HG03575 (cell line): ENCODE results near the gene RANGAP1.

Experiments
- ATAC-seq: cut with Tn5 transposase; IDR thresholded peaks from one replicate; pipeline ENCODE4 v1.9.1; 2021; ENCODE audit not compliant: unreplicated experiment, insufficient number of reproducible peaks, low FRiP score; ENCODE audit errors: extremely low read depth

RANGAP1 gene

DNA sequence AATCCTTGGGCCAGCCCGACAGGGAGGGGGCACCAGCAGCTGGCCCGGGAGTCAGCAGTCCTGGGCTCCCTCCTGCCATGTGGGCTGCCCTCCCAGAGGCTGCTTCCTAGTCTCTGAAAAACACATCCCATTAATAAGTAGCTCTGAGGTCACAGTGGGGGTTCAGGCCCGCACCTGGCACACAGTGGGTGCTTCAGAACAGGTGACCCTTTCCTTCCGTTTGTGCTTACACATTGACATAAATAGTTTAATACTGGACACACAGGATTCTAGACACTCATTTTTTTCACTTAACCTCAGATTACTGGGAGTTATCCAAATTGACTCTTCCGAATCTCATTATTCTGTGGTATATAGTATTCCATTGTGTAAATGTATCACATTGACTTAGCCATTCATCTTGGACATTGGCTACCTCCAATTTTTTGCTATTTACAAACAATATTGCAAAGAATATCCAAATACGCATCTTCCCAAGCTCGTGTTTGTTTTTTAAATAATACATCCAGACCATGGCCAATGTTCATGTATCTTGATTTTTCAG lies 44.8 kb downstream of the RANGAP1 start:
- ATAC-seq: no peak

DNA sequence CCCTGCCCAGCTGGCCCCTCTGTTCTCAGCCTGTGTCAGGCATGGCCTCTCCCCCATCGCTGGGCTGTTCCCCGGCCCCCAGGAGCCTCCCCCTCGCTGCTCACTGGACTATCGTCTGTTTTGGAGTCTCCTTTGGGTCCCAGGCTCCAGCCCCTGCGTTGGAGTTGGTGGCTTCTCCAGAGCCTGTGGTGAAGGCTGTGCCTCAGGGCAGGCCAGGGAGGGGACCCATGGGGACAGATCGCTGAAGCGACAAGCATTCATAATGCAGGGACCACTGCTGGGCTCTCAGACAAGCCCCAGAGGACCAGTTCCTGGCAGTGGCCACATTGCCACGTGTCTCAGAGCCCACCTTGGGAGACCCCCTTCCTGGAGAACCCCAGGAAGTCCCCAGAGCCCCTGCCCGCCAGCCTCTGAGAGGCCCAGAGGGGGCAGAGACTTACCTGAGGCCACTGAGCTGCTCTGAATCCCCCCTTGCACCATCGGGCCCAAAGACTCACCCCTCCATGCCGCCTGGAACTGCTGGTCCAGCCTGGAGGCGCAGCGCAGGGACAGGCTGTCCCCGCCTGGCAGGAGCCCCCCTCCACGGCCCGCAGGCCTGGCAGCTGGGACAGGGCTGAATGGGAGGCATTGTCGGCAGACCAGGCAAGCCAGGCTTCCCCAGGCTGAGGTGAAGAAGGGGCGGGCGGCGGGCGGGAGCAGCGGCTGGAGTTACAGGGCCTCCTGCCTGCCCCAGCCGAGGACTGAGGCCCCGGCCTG lies 45.4 kb downstream of the RANGAP1 start, which contains the start of gene CHADL:
CHADL (minus strand) TSS at position 555 of the 756 bp plus-strand sequence; CDS start at position 505, 50 bp downstream.
- no peak for ATAC-seq

DNA sequence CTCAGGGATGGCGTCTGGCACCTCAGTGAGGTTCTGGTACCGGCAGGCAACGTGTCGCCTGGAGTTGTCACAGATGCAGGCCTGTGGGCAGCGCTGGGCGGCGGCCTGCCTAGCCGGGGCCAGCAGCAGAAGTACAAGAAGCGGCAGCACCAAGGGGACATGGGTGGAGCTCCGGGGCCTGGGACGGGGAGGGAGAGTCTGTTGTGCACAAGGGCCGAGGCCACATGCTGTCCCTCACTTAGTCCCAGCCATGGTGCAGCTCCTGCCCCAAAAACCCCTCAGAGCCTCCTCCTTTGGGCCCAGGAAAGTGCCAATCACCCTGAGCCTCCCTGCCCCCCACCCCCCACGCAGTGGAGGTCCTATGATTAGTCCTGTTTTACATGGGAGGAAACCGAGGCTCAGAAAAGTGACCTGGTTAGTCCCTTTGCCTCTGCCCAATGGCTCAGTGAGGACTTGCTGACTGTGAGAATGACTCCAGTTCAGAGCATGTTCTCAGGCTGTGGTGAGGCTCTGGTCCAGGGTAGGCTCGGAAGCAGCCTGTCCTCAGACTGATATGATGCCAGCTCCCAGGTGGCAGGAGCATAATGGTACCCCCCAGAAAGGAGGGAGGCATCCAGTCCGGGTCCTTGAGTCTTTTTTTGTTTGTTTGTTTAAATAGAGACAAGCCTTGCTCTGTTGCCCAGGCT lies 46.4 kb downstream of the RANGAP1 start:
- ATAC-seq: no peak

DNA sequence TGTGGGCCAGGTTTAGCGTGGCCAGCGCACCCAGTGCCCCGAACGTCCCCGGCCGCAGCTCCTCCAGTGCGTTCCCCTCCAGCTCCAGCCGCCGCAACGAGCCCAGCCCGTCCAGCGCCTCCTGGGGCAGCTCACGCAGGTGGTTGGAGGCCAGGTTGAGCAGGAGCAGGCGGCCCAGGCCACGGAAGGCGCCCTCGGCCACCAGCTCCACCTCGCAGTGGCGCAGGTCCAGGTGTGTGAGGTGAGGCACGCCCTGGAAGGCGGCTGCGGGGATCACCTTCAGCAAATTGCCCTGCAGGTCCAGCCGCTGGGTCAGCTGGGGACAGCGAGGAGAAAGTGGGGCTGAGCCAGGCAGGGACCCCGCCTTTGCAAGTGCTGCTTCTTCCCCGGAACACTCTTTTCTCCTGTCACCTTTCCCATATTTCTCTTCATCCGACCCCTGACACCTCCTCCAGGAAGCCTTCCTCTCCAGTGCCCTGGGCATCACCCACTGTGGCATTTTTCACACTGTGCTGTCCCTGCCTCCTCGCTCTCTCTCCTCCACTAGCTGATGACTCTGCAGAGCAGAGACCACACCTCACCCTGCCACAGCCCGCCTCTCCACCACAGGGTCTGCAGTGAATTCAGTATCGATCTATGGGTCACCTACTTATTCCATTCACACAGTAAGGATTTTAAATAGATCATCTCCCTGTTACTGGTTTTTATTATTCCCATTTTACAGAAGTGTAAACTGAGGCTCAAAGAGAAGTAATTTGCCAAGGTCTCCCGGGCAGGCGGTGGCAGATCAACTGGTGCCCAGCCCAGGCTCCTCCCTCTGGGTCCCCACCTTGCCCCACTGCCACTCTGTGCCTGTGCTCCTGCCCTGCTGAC lies 47.2 kb downstream of the RANGAP1 start:
- no peak for ATAC-seq

DNA sequence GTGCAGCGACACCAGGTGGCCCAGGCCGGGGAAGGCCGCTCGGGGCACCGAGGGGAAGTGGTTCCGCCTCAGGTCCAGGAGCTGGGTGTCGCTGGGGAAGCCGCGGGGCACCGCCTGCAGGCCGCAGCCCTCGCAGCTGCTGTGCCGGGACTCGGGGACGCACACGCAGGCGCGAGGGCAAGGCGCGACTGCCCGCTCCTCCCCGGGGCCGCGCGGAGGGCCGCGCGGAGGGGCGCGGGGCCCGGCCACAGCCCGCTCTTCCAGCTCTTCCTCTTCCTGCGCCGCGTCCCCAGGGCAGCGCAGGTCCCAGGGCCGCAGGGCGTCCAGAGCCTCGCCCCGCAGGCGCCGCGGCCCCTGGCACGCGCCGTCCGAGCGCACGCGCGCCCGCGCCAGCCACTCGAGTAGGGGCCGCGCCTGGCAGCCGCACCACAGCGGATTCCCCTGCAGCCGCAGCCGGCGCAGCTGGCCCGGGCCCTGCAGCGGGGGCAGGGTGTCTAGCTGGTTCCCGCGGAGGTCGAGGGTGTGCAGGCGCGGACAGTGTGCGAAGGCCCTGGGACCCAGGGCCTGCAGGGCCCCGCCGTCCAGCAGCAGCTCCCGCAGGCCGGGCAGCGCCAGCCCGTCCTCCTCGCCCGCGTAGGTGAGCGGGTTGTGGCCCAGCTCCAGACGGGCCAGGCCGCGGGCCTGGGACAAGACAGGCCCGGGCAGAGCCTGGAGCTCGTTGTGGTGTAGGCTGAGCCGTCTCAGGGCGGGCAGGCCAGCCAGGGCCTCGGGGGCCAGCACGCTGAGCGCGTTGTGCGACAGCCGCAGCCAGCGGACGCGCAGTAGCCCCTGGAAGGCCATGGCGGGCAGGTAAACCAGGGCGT lies 48.0 kb downstream of the RANGAP1 start:
- no peak for ATAC-seq

DNA sequence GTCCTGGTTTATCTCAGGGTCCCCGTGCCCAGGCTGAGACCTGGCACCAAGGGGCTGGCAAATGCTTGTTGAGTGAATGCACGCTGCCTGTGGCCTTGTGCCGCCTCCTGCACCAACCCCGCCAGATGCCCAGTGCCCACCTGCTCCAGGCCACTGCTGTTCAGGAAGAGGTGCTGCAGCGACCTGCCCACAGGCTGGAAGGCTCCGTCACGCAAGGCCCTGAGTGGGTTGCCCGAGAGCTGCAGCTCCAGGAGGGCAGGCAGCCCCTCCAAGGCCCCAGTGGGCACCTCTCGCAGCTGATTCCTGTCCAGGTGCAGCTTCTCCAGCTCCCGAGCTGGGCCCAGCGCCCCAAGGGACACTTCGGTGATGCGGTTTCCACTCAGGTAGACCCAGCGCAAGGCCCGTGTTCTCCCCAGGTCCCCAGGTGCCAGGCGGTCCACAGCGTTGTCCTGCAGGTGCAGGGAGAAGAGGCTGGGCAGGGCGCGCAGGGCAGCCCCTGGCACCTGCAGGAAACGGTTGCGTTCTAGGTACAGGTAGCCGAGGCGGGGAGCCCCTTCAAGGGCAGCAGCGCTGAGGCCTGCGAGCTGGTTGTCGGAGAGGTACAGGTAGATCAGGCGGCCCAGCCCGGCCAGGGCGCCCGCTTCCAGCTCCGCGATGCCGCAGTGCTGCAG lies 48.8 kb downstream of the RANGAP1 start:
- no peak for ATAC-seq

DNA sequence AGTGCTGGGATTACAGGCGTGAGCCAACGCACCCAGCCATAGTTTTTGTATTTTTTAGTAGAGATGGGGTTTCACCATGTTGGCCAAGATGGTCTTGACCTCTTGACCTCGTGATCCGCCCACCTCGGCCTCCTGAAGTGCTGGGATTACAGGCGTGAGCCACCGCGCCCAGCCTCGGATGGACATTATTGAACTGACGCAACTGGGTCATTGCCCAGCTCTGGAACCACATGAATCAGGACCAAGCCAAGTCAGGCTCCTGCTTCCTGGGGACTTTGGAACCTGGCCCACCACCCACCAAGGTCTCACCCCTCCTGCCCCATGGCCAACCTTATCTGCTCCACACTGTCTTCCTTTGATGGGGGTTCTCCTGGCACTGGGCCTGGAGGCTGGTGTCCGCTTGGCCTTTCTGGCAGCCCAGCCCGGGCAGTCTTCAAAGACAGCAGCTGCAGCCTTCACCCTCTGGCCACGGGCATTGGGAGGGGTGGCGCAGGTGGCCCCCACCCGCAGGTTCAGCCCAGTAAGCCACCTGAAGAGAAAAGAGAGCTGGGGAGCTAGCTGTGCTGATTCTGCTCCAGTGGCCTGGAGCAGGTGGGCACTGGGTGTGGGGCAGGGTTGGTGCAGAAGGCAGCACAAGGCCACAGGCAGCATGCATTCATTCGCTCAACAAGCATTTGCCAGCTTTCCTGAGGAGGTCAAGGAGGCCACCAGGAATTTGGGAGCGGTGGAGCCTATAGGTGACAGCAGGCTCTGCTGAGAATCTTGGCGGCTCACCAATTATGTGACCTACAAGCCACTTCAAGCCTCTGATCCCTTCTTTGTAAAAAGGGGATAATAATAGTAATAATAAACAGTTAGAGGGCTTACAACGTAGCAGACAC lies 50.9 kb downstream of the RANGAP1 start:
- ATAC-seq: no peak

DNA sequence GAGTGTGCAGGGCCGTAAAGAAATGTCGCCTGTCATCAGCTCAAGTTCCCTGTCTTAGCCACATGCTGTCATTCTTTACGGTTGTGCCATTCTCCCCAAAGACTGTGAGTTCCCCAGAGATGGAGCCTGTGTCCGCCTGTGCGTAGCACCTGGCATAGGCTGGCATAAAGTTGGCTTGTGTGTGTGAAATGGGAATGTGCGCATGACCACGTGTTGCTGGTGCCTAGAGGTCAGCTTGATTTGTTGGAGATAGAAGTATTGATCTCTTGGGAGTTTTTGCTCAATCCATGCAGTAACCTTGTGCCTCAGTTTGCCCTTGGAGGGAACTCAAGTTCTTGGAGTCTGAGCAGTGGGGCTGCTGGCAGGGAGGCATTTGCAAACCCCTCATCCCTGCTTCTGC lies 54.6 kb downstream of the RANGAP1 start:
- ATAC-seq: no peak

DNA sequence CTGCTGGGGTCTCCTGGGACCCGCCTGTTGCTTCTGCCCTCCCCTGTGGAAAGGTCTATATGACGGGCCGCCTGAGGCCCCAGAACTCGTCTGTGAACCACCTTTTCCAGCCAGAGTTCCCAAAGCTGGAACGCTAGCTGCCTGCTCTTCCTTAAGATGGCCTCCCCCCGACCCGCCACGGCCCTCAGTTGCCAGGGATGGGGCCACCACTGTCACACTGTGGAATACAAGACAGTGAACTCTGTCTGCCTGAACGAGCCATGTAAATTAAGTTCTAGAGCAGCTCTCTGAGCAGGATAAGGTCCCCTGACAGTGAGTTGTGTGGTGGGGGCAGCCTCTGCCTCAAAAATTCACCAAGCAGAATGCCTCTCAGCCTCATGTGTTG lies 55.6 kb downstream of the RANGAP1 start:
- ATAC-seq: no peak

DNA sequence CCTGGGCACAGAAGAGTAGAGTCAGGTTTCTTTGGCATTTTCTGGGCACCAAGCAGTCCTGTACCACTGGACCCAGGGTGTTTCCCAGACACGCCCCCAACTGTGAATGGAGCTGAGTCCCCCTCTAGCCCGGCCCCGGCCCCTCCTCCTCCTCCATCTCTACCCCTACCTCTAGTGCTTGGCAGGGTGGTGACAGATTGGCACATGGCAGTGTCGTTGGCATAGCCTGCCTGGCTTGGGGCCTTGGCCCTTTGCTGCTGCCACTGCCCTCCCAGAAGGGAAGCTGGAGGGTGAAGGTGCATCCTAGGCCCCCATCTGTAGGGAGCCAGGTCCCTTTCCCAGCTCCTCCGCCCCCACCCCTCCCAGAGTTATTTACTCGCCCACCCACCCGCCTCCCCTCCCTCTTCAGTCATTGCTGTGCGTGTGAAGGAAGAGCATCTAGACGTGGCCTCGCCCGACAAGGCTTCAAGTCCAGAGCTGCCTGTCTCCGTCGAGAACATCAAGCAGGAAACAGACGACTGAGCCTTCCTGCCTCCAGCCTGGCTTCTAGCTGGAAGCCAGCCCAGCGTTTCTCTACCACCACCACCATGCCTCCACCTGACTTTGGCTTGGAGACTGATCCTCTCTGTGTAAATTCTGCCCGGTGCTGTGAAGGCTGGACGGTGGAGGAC lies 56.1 kb downstream of the RANGAP1 start:
- ATAC-seq: no peak

DNA sequence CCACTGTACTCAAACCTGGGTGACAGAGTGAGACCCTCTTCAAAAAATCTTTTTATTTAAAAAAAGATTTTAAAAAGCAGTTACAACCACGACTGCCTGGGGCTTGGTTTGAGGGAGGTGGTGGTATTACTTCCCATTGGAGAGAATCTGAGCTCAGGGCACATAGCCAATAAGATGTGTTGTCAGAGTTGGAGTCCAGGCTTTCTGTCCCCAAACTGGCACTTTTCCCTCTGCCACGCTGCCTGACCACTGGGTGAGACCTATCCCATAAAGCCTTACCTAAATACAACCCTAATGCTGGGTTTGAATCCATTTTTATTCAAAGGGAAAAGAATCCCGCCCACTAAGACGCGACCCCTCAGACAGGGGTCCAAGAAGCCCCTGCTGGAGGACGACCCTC lies 56.8 kb downstream of the RANGAP1 start:
- no peak for ATAC-seq

DNA sequence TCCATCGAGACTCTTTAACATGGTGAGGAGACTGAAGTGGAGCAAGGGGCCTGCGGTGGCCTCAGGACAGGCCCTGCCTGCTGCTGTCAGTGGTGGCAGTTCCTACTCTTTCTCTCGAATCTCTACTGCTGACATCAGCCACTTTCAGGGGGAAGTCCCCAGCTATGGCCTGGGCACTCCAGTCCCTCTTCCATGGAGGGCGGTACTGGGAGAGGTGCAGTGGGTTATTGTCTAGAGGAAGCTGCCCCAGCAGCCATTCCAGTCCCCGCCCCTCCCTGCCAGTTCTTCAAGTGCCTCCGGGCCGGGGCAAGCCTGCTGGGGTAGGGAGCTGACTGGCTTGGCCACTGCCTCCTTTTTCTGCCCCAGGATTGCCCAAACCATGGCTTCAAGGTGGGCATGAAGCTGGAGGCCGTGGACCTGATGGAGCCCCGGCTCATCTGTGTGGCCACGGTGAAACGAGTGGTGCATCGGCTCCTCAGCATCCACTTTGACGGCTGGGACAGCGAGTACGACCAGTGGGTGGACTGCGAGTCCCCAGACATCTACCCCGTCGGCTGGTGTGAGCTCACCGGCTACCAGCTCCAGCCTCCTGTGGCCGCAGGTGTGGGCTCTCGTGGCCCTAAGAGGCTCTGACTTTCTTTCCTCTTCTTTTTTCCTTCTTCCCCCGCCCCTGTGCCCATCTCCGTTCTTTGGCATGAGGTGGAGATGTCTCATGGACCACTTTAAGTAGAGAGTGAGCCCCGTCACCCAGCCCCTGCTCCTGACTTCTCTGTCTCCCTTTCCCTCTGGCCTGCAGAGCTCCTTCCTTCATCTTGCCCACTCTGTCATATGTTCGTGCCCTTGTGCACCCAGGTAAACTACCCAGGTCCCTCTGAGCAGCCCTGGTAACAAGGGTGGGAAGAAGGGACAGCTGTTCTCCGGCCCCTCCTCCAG lies 59.0 kb downstream of the RANGAP1 start:
- no peak for ATAC-seq

DNA sequence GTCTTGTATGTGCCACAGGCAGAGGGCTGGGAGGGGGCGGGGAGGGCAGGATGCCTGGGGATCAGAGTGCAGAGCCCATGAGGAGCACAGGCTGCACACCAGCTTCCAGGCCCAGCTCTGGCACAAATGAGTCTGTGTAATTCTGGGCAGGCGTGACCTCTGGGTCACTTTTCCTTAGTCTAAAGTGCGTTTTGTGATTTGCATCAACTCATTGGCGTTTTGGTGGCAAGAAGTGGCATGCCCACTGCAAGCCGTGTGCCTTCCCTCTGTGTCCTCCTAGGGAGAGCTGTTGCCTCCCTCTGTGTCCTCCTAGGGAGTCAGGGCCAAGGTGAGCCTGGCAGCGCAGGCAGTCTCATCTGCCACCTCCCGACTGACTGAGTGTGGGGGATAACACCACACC lies 62.5 kb downstream of the RANGAP1 start:
- ATAC-seq: no peak

DNA sequence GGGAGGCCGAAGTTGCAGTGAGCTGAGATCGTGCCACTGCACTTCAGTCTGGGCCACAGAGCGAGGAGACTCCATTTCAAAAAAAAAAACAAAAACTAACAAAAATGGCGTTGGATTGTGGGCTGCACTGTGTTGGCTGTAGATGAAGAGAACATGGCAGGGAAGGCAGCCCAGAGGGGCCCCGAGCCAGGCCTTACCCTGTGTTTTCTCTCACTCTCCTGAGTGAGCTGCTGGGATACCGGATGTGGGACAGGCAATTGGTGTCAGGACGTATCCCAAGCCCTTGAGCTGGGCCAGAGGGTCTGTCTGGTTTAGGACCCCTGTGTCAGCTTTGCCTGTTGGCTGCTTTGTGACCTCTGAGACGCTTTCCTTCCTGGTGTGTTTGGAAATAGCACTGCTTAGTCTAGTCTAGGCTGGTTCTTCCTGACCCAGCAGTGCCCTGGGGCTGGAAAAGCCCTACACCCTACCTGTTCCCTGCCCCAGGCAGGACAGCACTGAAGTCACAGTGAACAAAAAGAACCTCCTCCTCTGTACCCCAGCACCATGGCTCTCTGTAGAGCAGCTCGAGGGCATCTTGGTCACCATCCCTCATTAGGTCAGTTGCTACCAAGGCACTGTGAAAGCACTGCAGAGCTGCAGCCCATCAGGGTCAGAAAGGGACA lies 63.0 kb downstream of the RANGAP1 start:
- no peak for ATAC-seq

DNA sequence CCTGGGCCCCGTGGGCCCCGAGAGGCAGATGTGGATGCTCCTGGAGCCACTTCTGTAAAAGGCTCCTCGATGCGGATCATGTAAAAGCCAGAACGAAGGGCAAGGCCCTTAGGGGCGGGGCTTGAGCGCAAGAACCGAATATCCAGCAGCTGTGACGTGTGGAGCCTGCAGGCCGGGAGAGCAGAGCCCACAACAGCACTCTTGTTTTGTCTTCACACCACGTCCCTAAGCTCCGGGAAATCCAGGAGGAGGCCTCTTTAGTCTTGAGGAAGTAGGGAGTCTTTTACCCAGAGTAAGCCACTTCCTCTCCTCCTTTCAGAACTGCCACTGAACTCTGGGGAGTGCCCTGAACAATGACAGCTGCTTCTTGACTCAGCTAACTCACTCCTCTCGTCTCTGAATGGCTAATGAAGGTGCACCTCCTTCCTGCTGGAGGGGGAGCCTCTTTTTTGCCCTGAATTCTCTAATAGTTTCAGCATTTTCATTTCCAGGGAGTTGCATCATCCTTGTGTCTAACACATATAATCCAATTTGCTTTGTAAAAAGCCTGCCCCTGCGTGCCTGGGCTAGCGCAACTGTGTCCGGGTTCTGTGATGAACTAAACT lies 68.3 kb downstream of the RANGAP1 start:
- ATAC-seq: no peak
